Uterus (tissue), 4 donors: ENCODE data around the gene ARHGAP11A. TPM values are rescaled to one million over a fixed set of nuclear protein-coding genes. Genes with fewer than 3 reads are reported as not detected.

Experiments used
- DNase-seq, 2 donors: peaks; one replicate each; pipeline ENCODE4 v3.0.0-alpha.2; 2019 to 2020
- H3K27ac ChIP-seq, 2 donors: fragments of 200-600 bp; sonication (generic); 1 replicate in 1 of 2; 2 replicates in 1 of 2; pipeline ENCODE4 v1.5.1; 2016 to 2018
- H3K27me3 ChIP-seq, 2 donors: fragments of 200-600 bp; sonication (generic); one replicate each; pipeline ENCODE4 v1.5.1; 2018 to 2019; ENCODE audit warnings: control low read depth in 1 of 2
- H3K36me3 ChIP-seq, 2 donors: fragments of 200-600 bp; sonication (generic); one replicate each; pipeline ENCODE4 v1.5.1; 2019; ENCODE audit warnings: control low read depth in 1 of 2
- H3K4me1 ChIP-seq, 2 donors: fragments of 200-600 bp; sonication (generic); one replicate each; pipeline ENCODE4 v1.5.1; 2018 to 2019; ENCODE audit warnings: control low read depth in 1 of 2
- H3K4me3 ChIP-seq, 2 donors: fragments of 200-600 bp; sonication (generic); 1 replicate in 1 of 2; 2 replicates in 1 of 2; pipeline ENCODE4 v1.5.1; 2018 to 2019; ENCODE audit warnings: mild to moderate bottlenecking in 1 of 2
- H3K9me3 ChIP-seq, 2 donors: fragments of 200-600 bp; sonication (generic); one replicate each; pipeline ENCODE4 v1.5.1; 2019; ENCODE audit warnings: control low read depth in 1 of 2
- POLR2A ChIP-seq, 2 donors: fragments of 450-650 bp; IDR thresholded peaks; one replicate each; pipeline ENCODE4 v1.6.1; 2016; ENCODE audit warnings: antibody characterized with exemption in 2 of 2, mild to moderate bottlenecking in 1 of 2, moderate library complexity in 1 of 2
- intact Hi-C: fragments of 100-400 bp; cut with DNase I; formaldehyde crosslinking; loops from one replicate; pipeline ENCODE4 v1.15.1; 2023; ENCODE audit warnings: low total_unique reads
- total RNA-seq, 4 donors: library from RNA; depleted of rRNA in 3 of 4; stranded (reverse); fragments of >200 nt in 3 of 4; gene quantifications; one replicate each; pipeline versions ENCODE4 v1.1.0 to v1.2.4, GENCODE V29; 2014 to 2023
- TF ChIP-seq, protein P1 (sequence below), 4 experiments: fragments of 200-600 bp in 2 of 4; fragments of 450-650 bp in 2 of 4; sonication (generic) in 2 of 4; IDR thresholded peaks; one replicate each; pipeline ENCODE4 v1.5.1; 2016 to 2019; ENCODE audit warnings: antibody characterized with exemption in 4 of 4, mild to moderate bottlenecking in 2 of 4, moderate library complexity in 1 of 4
- donor health status: DM: yes; HTN: yes; CAD: no.

Gene ARHGAP11A
- total RNA-seq, 4 donors from 2014 or later: 0.70 to 25.0 TPM; not detected in 2

DNA sequence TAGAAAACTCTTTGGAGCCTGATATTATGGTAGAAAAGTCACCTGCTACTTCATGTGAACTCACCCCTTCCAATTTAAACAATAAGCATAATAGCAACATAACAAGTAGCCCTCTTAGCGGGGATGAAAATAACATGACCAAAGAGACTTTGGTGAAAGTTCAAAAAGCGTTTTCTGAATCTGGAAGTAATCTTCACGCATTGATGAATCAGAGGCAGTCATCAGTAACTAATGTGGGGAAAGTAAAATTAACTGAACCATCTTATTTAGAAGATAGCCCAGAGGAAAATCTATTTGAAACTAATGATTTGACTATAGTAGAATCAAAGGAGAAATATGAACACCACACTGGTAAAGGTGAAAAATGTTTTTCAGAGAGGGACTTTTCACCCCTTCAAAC lies 21.1 kb downstream of the ARHGAP11A start:
- intact Hi-C loops: no loop called here
- TF ChIP-seq POLR2A (IDR thresholded peaks at IDR 0.05): no peak
- TF ChIP-seq, protein P1, sequence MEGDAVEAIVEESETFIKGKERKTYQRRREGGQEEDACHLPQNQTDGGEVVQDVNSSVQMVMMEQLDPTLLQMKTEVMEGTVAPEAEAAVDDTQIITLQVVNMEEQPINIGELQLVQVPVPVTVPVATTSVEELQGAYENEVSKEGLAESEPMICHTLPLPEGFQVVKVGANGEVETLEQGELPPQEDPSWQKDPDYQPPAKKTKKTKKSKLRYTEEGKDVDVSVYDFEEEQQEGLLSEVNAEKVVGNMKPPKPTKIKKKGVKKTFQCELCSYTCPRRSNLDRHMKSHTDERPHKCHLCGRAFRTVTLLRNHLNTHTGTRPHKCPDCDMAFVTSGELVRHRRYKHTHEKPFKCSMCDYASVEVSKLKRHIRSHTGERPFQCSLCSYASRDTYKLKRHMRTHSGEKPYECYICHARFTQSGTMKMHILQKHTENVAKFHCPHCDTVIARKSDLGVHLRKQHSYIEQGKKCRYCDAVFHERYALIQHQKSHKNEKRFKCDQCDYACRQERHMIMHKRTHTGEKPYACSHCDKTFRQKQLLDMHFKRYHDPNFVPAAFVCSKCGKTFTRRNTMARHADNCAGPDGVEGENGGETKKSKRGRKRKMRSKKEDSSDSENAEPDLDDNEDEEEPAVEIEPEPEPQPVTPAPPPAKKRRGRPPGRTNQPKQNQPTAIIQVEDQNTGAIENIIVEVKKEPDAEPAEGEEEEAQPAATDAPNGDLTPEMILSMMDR (IDR thresholded peaks at IDR 0.05): no peak
- H3K27me3 ChIP-seq: no peaks in the 10 kb centered on the region
- no peaks in the 10 kb centered on the region for H3K4me1 ChIP-seq
- DNase-seq: no peak
- no peaks in the 10 kb centered on the region for H3K9me3 ChIP-seq
- H3K4me3 ChIP-seq: no peak overlapping the region
- H3K36me3 ChIP-seq: no peaks in the 10 kb centered on the region
- no peak overlapping the region for H3K27ac ChIP-seq

DNA sequence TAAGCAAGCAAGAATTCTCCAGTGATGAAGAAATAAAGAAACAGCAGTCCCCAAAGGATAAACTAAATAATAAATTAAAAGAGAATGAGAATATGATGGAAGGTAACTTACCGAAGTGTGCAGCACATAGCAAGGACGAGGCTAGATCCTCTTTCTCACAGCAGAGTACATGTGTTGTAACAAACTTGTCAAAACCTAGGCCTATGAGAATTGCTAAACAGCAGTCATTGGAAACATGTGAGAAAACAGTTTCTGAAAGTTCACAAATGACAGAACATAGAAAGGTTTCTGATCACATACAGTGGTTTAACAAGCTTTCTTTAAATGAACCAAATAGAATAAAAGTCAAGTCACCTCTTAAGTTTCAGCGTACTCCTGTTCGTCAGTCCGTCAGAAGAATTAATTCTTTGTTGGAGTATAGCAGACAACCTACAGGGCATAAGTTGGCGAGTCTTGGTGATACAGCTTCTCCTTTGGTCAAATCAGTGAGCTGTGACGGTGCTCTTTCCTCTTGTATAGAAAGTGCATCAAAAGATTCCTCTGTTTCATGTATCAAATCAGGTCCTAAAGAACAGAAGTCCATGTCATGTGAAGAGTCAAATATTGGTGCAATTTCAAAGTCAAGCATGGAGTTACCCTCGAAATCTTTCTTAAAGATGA lies 21.7 kb downstream of the ARHGAP11A start:
- H3K9me3 ChIP-seq: no peaks in the 10 kb centered on the region
- no peak overlapping the region for H3K4me3 ChIP-seq
- DNase-seq: no peak
- no peak overlapping the region for H3K27ac ChIP-seq
- intact Hi-C loops: no loop called here
- H3K36me3 ChIP-seq: no peaks in the 10 kb centered on the region
- no peaks in the 10 kb centered on the region for H3K27me3 ChIP-seq
- TF ChIP-seq, protein P1 (IDR thresholded peaks at IDR 0.05): no peak
- no peak for TF ChIP-seq POLR2A (IDR thresholded peaks at IDR 0.05)
- H3K4me1 ChIP-seq: no peaks in the 10 kb centered on the region

- Histone ChIP-seq H3K36me3 (no peaks in the 10 kb centered on the region), H3K27me3 (no peaks in the 10 kb centered on the region), H3K4me3 (no peak overlapping the region), H3K4me1 (no peaks in the 10 kb centered on the region), H3K27ac (no peak overlapping the region), H3K9me3 (no peaks in the 10 kb centered on the region)
- intact Hi-C loops: no loop called here
- no peak for DNase-seq
- TF ChIP-seq POLR2A (IDR thresholded peaks at IDR 0.05): no peak
- TF ChIP-seq, protein P1 (IDR thresholded peaks at IDR 0.05): no peak
These were observed 22.4 kb downstream of the ARHGAP11A start for GRCh38 chr15:32637704-32638103.

DNA sequence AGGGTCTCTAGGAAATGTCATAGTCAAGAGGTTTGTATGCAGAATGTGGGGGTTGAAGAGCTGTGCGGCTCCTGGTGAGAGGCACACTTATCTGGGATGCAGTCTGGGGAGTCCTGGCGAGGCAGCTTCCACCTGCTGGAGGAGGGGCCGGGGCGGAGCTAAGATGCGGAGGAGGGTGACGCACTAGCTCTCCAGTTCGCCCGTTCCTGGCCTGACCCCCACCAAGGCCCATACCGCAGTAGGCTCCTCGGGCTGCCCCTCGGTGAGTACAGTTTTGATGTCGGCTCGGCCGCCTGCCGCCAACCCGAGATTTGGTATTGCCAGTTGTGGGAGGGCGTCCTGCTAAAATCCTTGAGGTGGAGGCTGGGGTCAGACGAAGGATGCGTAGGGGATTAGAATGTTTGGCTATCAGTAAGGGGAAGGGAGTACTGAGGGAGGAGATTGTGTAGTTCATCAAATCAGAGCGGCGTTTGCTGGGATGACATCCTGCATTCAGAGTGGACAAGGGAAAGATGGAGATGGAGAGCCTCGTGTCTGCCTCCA lies 26.3 kb downstream of the ARHGAP11A start, which contains the start of gene SCG5:
SCG5 (plus strand) TSS at position 194 of the 543 bp plus-strand sequence. CDS start 1,883 bp downstream, outside the sequence.
- TF ChIP-seq, protein P1 (IDR thresholded peaks at IDR 0.05): no peak
- no peak for TF ChIP-seq POLR2A (IDR thresholded peaks at IDR 0.05)
- intact Hi-C loops: no loop called here
- Histone ChIP-seq H3K36me3 (no peaks in the 10 kb centered on the region), H3K9me3 (no peaks in the 10 kb centered on the region), H3K4me3 (peak within 1 kb of the TSS in 1 of 2 donors; percentile 12), H3K27ac (no peak within 1 kb of the TSS), H3K27me3 (no peaks in the 10 kb centered on the region), H3K4me1 (no peaks in the 10 kb centered on the region)
- DNase-seq: peak in 1 of 2 donors; percentile 18

- DNase-seq: no peak
- H3K9me3 ChIP-seq: no peaks in the 10 kb centered on the region
- no peak overlapping the region for H3K4me3 ChIP-seq
- no peaks in the 10 kb centered on the region for H3K27me3 ChIP-seq
- no peak overlapping the region for H3K27ac ChIP-seq
- H3K4me1 ChIP-seq: no peaks in the 10 kb centered on the region
- TF ChIP-seq, protein P1 (IDR thresholded peaks at IDR 0.05): no peak
- TF ChIP-seq POLR2A (IDR thresholded peaks at IDR 0.05): no peak
- H3K36me3 ChIP-seq: no peaks in the 10 kb centered on the region
- intact Hi-C loops: no loop called here
These were observed 27.5 kb downstream of the ARHGAP11A start for GRCh38 chr15:32642667-32643435.
